ENCODE data around the gene RELB. TPM values are rescaled to one million over a fixed set of nuclear protein-coding genes. Genes with fewer than 3 reads are reported as not detected.

RELB gene
- total RNA-seq, 4 donors from 2014 or later, result 1.4 to 16.5 (median 10.6) TPM

- Histone ChIP-seq H3K36me3 (peaks cover 91% of the 10 kb centered on the region), H3K9me3 (no peaks in the 10 kb centered on the region), H3K27ac (no peak overlapping the region), H3K4me1 (peaks cover 28% of the 10 kb centered on the region), H3K4me3 (no peak overlapping the region), H3K27me3 (no peaks in the 10 kb centered on the region)
- WGBS, result 82% methylated on average over 6 of the region's 10 CpGs
- DNase-seq (ENCODE audit: low spot score in 2 of 2), result no peak
- TF ChIP-seq POLR2AphosphoS5 (IDR thresholded peaks at IDR 0.05) (no peak), EP300 (IDR thresholded peaks at IDR 0.05) (no peak), POLR2A (IDR thresholded peaks at IDR 0.05) (no peak), CTCF (IDR thresholded peaks at IDR 0.05) (no peak)
These were observed 66.8 kb downstream of the RELB start for GRCh38 chr19:45068041-45068440.

GRCh38 chr19:45069056-45069455, 67.8 kb downstream of the RELB start:
- Histone ChIP-seq H3K4me1 (peaks cover 28% of the 10 kb centered on the region), H3K9me3 (no peaks in the 10 kb centered on the region), H3K36me3 (peaks cover 82% of the 10 kb centered on the region), H3K4me3 (no peak overlapping the region), H3K27me3 (no peaks in the 10 kb centered on the region), H3K27ac (peak overlapping the region; percentile 31)
- 55% methylated on average over 13 of the region's 13 CpGs for WGBS
- no peak for DNase-seq (ENCODE audit: low spot score in 2 of 2)
- TF ChIP-seq POLR2A (IDR thresholded peaks at IDR 0.05) (no peak), CTCF (IDR thresholded peaks at IDR 0.05) (no peak), POLR2AphosphoS5 (IDR thresholded peaks at IDR 0.05) (no peak), EP300 (IDR thresholded peaks at IDR 0.05) (no peak)

GRCh38 chr19:45070214-45070613, 69.0 kb downstream of the RELB start:
- WGBS, result 90% methylated on average over 5 of the region's 6 CpGs
- DNase-seq (ENCODE audit: low spot score in 2 of 2), result no peak
- no peaks in the 10 kb centered on the region for H3K27me3 ChIP-seq
- H3K4me1 ChIP-seq, result peaks cover 36% of the 10 kb centered on the region
- H3K4me3 ChIP-seq, result no peak overlapping the region
- H3K27ac ChIP-seq, result peak overlapping the region; percentile 6
- peaks cover 71% of the 10 kb centered on the region for H3K36me3 ChIP-seq
- H3K9me3 ChIP-seq, result no peaks in the 10 kb centered on the region
- TF ChIP-seq EP300 (IDR thresholded peaks at IDR 0.05), result no peak
- no peak for TF ChIP-seq POLR2A (IDR thresholded peaks at IDR 0.05)
- TF ChIP-seq POLR2AphosphoS5 (IDR thresholded peaks at IDR 0.05), result no peak
- no peak for TF ChIP-seq CTCF (IDR thresholded peaks at IDR 0.05)

GRCh38 chr19:45070861-45071544, 69.7 kb downstream of the RELB start:
- no peak for DNase-seq (ENCODE audit: low spot score in 2 of 2)
- no peaks in the 10 kb centered on the region for H3K9me3 ChIP-seq
- H3K27me3 ChIP-seq, result no peaks in the 10 kb centered on the region
- peaks cover 44% of the 10 kb centered on the region for H3K4me1 ChIP-seq
- TF ChIP-seq POLR2AphosphoS5 (IDR thresholded peaks at IDR 0.05), result peak in 1 of 3 donors; percentile 13
- no peak for TF ChIP-seq EP300 (IDR thresholded peaks at IDR 0.05)
- no peak for TF ChIP-seq CTCF (IDR thresholded peaks at IDR 0.05)
- no peak for TF ChIP-seq POLR2A (IDR thresholded peaks at IDR 0.05)
- H3K27ac ChIP-seq, result peak overlapping the region; percentile 53
- 65% methylated on average over 14 of the region's 19 CpGs for WGBS
- H3K36me3 ChIP-seq, result peaks cover 63% of the 10 kb centered on the region
- H3K4me3 ChIP-seq, result no peak overlapping the region

GRCh38 chr19:45071545-45071938, 70.3 kb downstream of the RELB start:
- Histone ChIP-seq H3K4me1 (peaks cover 49% of the 10 kb centered on the region), H3K4me3 (no peak overlapping the region), H3K27me3 (no peaks in the 10 kb centered on the region), H3K27ac (peak overlapping the region; percentile 53), H3K9me3 (no peaks in the 10 kb centered on the region), H3K36me3 (peaks cover 60% of the 10 kb centered on the region)
- DNase-seq (ENCODE audit: low spot score in 2 of 2), result no peak
- 72% methylated on average over 13 of the region's 25 CpGs for WGBS
- no peak for TF ChIP-seq POLR2AphosphoS5 (IDR thresholded peaks at IDR 0.05)
- TF ChIP-seq EP300 (IDR thresholded peaks at IDR 0.05), result no peak
- no peak for TF ChIP-seq POLR2A (IDR thresholded peaks at IDR 0.05)
- TF ChIP-seq CTCF (IDR thresholded peaks at IDR 0.05), result no peak

All from suprapubic skin (tissue), 4 donors.